Kidney epithelial cell (primary cell): ENCODE measurements around the gene PAF1. TPM values are rescaled to one million over a fixed set of nuclear protein-coding genes. Genes with fewer than 3 reads are reported as not detected.

Experiments used
- DNase-seq: peaks from one replicate; pipeline ENCODE4 v3.0.0-alpha.2; 2010; ENCODE audit warnings: low read depth
- H3K27me3 ChIP-seq: 2 replicates; pipeline ENCODE4 v1.6.0; 2011; ENCODE audit warnings: low read length; ENCODE audit not compliant: control insufficient read depth, insufficient read depth
- H3K36me3 ChIP-seq: 2 replicates; pipeline ENCODE4 v1.5.1; 2011; ENCODE audit warnings: low read length; ENCODE audit not compliant: control insufficient read depth, insufficient read depth
- H3K4me3 ChIP-seq: 2 replicates; pipeline ENCODE4 v1.5.1; 2011; ENCODE audit warnings: low read depth, mild to moderate bottlenecking, control low read depth, low read length
- total RNA-seq: library from RNA; depleted of rRNA; stranded (reverse); fragments of >200 nt; gene quantifications from 2 replicates; pipeline ENCODE4 v1.2.3, GENCODE V29; 2015
- TF ChIP-seq, protein P1 (sequence below): IDR thresholded peaks from 2 replicates; pipeline ENCODE4 v1.5.1; 2011; ENCODE audit warnings: mild to moderate bottlenecking, moderate library complexity, low read length, control low read depth, inconsistent platforms; ENCODE audit not compliant: insufficient read depth, poor library complexity, severe bottlenecking

Gene PAF1
- total RNA-seq, 1 donor from 2014 or later, result 44.6 TPM

DNA sequence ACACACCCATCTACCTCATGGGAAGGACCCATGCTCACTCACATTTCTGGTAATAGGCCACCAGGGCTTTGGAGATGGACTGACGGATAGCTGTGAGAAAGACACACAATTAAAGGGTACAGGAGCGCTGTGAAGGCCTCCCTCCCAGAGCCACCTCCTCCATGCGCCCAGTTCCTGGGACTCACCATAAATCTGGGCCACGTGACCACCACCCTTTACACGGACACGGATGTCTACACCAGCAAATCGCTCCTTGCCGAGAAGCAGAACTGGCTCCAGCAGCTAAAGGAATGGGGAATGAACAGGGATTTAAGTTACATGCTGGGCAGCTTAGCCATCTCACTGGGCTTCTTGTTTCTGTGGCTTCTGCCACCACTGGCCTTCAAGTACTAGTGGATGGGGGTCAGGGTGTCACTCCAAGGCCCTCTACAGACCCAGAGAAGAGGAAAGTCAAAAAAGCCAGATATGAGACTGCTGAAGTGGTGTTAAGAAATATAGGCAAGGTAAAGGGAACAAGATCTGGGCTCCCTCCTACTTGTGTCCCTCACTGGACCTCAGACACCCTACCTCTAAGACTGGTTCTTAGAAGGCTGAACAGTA lies 42.7 kb upstream of the PAF1 start:
- peaks cover 4% of the 10 kb centered on the region for H3K36me3 ChIP-seq
- H3K4me3 ChIP-seq, result no peak overlapping the region
- DNase-seq, result no peak
- TF ChIP-seq, protein P1, sequence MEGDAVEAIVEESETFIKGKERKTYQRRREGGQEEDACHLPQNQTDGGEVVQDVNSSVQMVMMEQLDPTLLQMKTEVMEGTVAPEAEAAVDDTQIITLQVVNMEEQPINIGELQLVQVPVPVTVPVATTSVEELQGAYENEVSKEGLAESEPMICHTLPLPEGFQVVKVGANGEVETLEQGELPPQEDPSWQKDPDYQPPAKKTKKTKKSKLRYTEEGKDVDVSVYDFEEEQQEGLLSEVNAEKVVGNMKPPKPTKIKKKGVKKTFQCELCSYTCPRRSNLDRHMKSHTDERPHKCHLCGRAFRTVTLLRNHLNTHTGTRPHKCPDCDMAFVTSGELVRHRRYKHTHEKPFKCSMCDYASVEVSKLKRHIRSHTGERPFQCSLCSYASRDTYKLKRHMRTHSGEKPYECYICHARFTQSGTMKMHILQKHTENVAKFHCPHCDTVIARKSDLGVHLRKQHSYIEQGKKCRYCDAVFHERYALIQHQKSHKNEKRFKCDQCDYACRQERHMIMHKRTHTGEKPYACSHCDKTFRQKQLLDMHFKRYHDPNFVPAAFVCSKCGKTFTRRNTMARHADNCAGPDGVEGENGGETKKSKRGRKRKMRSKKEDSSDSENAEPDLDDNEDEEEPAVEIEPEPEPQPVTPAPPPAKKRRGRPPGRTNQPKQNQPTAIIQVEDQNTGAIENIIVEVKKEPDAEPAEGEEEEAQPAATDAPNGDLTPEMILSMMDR, result no peak
- no peaks in the 10 kb centered on the region for H3K27me3 ChIP-seq

DNA sequence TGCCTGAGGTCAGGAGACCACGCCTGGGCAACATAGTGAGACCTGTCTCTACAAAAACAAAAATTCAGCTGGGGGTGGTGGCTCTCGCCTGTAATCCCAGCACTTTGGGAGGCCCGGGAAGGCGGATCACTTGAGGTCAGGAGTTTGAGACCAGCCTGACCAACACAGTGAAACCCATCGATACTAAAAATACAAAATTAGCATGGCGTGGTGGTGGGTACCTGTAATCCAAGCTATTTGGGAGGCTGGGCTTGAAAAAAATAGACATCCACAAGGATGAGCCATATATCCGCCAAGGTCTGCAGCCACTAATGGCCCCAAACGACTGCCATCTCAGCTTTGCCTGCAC lies 41.7 kb upstream of the PAF1 start:
- peaks cover 4% of the 10 kb centered on the region for H3K36me3 ChIP-seq
- H3K4me3 ChIP-seq, result no peak overlapping the region
- no peaks in the 10 kb centered on the region for H3K27me3 ChIP-seq
- TF ChIP-seq, protein P1, result no peak
- no peak for DNase-seq

DNA sequence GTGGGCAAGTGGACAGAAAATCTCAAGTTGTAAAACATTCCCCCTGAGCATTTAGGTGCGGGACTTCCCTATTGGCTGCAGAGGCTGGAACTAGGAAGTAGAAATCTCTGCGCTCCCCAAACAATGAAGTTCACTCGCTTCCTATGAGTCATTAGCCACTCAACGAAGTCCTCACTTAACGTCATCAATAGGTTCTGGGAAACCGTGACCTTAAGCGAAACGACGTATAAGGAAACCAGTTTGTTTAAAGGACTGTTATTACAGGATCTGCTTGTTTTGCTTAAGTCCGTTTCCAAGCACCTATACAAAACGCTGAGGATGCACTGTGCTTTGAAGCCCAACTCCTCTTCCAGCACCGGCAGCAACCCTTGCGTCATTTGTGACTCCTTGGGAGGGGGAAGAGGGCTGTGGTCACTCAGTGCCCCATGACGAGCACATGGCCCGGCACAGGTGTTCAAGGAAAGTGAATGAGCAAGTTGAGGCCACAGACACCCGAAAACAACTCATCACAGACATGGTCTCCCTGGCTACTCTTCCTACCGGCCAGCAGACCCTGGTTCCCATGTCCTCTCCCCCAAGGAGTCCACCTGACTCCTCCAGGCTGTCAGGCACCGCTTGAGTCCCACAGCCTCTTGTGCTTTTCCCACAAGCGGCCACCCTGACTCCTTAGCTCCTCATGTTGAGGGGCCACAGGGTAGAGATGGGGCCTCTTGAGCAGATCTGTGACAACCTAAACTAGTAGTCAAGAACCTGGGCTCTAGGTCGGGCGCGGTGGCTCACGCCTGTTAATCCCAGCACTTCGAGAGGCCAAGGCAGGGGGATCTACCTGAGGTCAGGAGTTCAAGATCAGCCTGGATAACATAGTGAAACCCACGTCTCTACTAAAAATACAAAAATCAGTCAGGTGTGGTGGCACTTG lies 40.0 kb upstream of the PAF1 start:
- Histone ChIP-seq H3K4me3 (no peak overlapping the region), H3K27me3 (no peaks in the 10 kb centered on the region), H3K36me3 (peaks cover 4% of the 10 kb centered on the region)
- peak; percentile 100 for DNase-seq
- TF ChIP-seq, protein P1, result no peak

DNA sequence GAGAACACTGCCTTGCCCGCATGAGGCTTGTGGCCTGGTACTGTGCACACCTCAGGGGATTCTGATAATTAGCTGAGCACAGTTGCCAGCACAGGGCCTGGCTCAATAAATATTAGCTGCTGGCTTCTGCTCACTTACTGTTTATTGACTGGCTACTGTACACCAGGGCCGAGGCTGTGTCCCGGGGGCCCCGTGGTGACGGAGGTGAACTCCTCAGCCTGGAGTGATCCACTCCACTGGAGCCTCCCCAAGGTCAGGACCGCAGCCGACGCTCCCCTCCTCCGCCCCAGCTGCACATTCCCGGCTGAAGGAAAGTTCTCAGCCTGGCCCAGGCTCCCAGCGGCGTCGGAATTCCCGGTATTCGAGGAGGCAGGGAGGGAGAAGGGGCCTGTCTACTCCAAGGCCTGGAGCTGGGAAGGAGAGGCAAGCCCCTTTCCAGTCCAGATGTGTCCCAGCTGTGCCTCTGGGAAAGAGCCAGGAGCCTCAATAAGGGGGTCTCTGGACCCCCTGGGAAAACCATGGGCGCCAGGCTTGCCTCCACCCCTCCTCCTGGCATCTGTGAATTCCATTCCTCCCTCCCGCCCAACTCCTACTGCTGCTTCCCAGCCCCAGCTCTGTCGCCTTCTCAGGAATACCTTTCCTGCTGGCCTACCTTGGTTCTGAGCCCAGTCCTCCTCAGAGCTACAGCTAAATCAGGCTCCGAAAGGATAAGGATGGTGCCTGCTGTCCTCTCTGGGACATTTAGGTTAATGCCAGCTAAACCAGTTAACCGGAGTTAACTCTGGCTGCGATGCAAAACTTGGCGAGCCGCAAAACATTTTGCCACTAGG lies 37.6 kb upstream of the PAF1 start:
- peak; percentile 74 for DNase-seq
- TF ChIP-seq, protein P1, result no peak
- H3K36me3 ChIP-seq, result peaks cover 1% of the 10 kb centered on the region
- no peak overlapping the region for H3K4me3 ChIP-seq
- no peaks in the 10 kb centered on the region for H3K27me3 ChIP-seq

DNA sequence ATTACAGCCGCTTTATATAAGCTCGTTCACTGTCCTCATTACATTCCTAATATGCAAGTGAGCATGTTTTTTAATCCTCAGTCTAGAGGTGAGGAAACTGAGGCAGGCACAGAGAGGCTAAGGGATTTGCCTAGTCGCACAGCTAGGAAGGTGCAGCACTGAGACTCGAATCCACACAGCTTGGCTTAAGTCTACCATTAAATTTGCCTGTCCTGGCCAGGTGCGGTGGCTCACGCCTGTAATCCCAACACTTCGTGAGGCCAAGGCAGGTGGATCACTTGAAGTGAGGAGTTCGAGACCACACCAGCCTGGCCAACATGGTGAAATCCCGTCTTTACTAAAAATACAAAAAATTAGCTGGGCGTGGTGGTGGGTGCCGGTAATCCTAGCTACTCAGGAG lies 36.8 kb upstream of the PAF1 start:
- no peak overlapping the region for H3K4me3 ChIP-seq
- DNase-seq, result no peak
- H3K36me3 ChIP-seq, result peaks cover 3% of the 10 kb centered on the region
- no peaks in the 10 kb centered on the region for H3K27me3 ChIP-seq
- TF ChIP-seq, protein P1, result no peak
